Kidney capillary endothelial cell (primary cell): Measurements from ENCODE around the gene DUSP19.

ENCODE experiments used
- DNase-seq: peaks from one replicate; pipeline ENCODE4 v3.0.0-alpha.2; 2018; ENCODE audit warnings: low spot score

The DUSP19 gene

DNA sequence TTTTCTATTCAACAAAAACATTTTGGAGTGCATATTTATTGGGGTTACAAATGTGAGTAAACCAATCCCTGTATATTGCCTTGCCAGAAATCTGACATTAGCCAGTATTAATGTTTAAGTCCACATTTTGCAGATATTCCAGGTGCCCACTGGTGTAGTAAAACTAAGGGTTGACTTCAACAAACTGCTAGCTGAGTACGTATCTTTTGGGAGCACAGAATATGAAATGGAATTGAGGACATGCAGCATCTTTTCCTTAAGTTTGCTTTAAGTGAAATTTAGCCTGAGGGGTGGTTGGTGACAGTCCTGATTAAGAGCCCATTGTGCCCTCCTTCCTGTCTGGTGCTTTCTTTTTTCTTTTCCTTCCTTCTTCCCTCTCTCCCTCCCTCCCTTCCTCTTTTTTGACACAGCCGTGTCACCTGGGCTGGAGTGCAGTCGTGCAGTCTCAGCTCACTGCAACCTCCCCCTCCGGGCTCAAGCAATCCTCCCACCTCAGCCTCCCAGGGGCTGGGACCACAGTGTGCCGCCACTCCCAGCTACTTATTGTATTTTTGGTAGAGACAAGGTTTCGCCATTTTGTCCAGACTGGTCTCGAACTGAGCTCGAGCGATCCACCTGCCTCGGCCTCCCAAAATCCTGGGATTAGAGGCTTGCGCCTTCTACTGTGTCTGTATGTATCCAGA lies 47.3 kb downstream of the DUSP19 start:
- no peak for DNase-seq

DNA sequence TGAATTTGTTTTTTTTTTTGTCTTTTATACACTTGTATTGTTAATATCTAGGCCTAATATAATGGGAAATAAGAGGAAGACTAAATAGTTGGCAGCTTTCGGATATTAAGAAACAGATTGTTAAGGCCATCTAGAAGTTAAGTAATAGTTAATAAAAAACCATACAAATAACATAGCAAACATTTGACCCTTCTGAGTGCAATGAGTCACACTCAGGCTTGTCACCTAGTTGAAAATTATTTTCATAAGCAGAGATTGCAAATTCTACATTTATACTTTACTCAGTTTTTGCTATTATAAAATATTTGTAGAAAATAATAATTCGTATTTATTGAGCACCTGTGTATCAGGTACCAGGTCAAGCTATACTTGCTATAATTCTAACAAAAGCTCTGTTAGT lies 48.1 kb downstream of the DUSP19 start:
- no peak for DNase-seq

- DNase-seq = no peak
Measured at GRCh38 chr2:183134016-183134415, 55.5 kb downstream of the DUSP19 start.

GRCh38 chr2:183148955-183149354 lies 70.4 kb downstream of the DUSP19 start:
- DNase-seq = no peak

DNA sequence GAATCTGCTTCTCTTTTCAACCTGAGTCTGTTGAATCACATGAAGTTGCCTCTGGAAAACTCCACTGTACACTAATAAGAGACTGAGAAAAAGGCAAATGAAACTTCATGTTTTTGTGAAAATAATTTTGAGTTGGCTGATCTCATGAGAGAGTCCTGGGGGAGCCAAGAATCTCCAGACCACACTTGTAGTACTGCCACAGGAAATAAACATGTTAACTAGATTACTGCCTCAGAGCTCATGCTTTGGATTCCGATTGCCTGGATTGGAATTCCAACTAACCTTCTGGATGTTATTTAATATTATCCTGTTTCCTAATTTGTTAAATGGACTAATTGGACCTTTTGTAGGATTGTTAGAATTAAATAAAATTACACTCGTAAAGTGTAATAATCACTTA lies 70.9 kb downstream of the DUSP19 start:
- DNase-seq = no peak
